Testis (tissue), 3 donors: ENCODE measurements around the gene PDIK1L. TPM values are rescaled to one million over a fixed set of nuclear protein-coding genes. Genes with fewer than 3 reads are reported as not detected.

Source experiments
- DNase-seq: peaks from one replicate; pipeline ENCODE4 v3.0.0-alpha.2; 2019
- H3K27ac ChIP-seq, 2 donors: fragments of 200-600 bp; sonication (generic); one replicate each; pipeline ENCODE4 v1.5.1; 2019
- H3K27me3 ChIP-seq: fragments of 200-600 bp; sonication (generic); one replicate; pipeline ENCODE4 v1.5.1; 2019
- H3K36me3 ChIP-seq: fragments of 200-600 bp; sonication (generic); one replicate; pipeline ENCODE4 v1.5.1; 2017; ENCODE audit warnings: low read depth; ENCODE audit errors: missing control alignments
- H3K4me1 ChIP-seq: fragments of 200-600 bp; sonication (generic); one replicate; pipeline ENCODE4 v1.5.1; 2019
- H3K4me3 ChIP-seq, 2 donors: fragments of 200-600 bp; sonication (generic); one replicate each; pipeline ENCODE4 v1.5.1; 2017 to 2019
- H3K9me3 ChIP-seq: fragments of 200-600 bp; sonication (generic); one replicate; pipeline ENCODE4 v1.5.1; 2017
- CTCF ChIP-seq, 3 experiments: fragments of 450-650 bp in 2 of 3; fragments of 200-600 bp in 1 of 3; sonication (generic) in 1 of 3; IDR thresholded peaks; one replicate each; pipeline ENCODE4 v1.5.1; 2016 to 2019; ENCODE audit warnings: antibody characterized with exemption in 3 of 3, mild to moderate bottlenecking in 2 of 3, moderate library complexity in 1 of 3
- POLR2A ChIP-seq: fragments of 450-650 bp; IDR thresholded peaks from one replicate; pipeline ENCODE4 v1.6.1; 2017; ENCODE audit warnings: antibody characterized with exemption, mild to moderate bottlenecking, moderate library complexity
- WGBS, 2 donors: methylation state at CpG; one replicate each; pipeline ENCODE4 v1.1.5; 2018; 5-methylcytosine and 5-hydroxymethylcytosine counted together
- intact Hi-C: fragments of 100-400 bp; cut with DNase I; formaldehyde crosslinking; loops from one replicate; pipeline ENCODE4 v1.15.1; 2023; ENCODE audit warnings: low total_unique reads
- polyA plus RNA-seq: library from polyadenylated mRNA; stranded (reverse); fragments of 350-450 nt; fragmentation: Illumina TruSeq; extraction: RNeasy Lipid Tissue Mini Kit (QIAGEN cat#74804); gene quantifications from one replicate; pipeline ENCODE4 v1.2.3, GENCODE V29; 2014; ENCODE audit warnings: low read depth, low replicate concordance; ENCODE audit not compliant: insufficient read depth
- total RNA-seq, 2 donors: library from RNA; depleted of rRNA; stranded (reverse); fragments of >200 nt; gene quantifications; one replicate each; pipeline ENCODE4 v1.2.3, GENCODE V29; 2016

The PDIK1L gene
- total and polyA plus RNA-seq, 3 donors from 2014 or later: 7.0 to 11.7 (median 9.9) TPM

GRCh38 chr1:26075421-26076144, 36.0 kb upstream of the PDIK1L start:
- no peak for DNase-seq
- 90 to 95% methylated on average over 3 of the region's 3 CpGs for WGBS, 2 donors
- H3K27me3 ChIP-seq: no peaks in the 10 kb centered on the region
- TF ChIP-seq POLR2A: no peak
- TF ChIP-seq CTCF (IDR thresholded peaks at IDR 0.05): no peak
- no peak overlapping the region for H3K27ac ChIP-seq
- intact Hi-C loops: no loop called here
- H3K36me3 ChIP-seq: no peaks in the 10 kb centered on the region
- H3K9me3 ChIP-seq: no peaks in the 10 kb centered on the region
- no peak overlapping the region for H3K4me3 ChIP-seq
- H3K4me1 ChIP-seq: no peaks in the 10 kb centered on the region

GRCh38 chr1:26077524-26077923, 34.1 kb upstream of the PDIK1L start:
- H3K27me3 ChIP-seq: no peaks in the 10 kb centered on the region
- WGBS, 2 donors: 94 to 96% methylated on average over 1 of the region's 1 CpG
- H3K4me1 ChIP-seq: no peaks in the 10 kb centered on the region
- intact Hi-C loops: no loop called here
- DNase-seq: no peak
- H3K4me3 ChIP-seq: no peak overlapping the region
- no peak for TF ChIP-seq CTCF (IDR thresholded peaks at IDR 0.05)
- TF ChIP-seq POLR2A: no peak
- H3K27ac ChIP-seq: no peak overlapping the region
- no peaks in the 10 kb centered on the region for H3K9me3 ChIP-seq
- no peaks in the 10 kb centered on the region for H3K36me3 ChIP-seq

- Histone ChIP-seq H3K27me3 (no peaks in the 10 kb centered on the region), H3K27ac (no peak overlapping the region), H3K4me3 (no peak overlapping the region), H3K9me3 (no peaks in the 10 kb centered on the region), H3K4me1 (no peaks in the 10 kb centered on the region), H3K36me3 (no peaks in the 10 kb centered on the region)
- no peak for TF ChIP-seq CTCF (IDR thresholded peaks at IDR 0.05)
- no peak for TF ChIP-seq POLR2A
- WGBS, 2 donors: 48 to 62% methylated on average over 8 of the region's 8 CpGs
- no peak for DNase-seq
- intact Hi-C loops: no loop called here
Observed at GRCh38 chr1:26078286-26079177, 33.1 kb upstream of the PDIK1L start.

GRCh38 chr1:26079178-26079563, 32.5 kb upstream of the PDIK1L start:
- H3K36me3 ChIP-seq: no peaks in the 10 kb centered on the region
- DNase-seq: no peak
- intact Hi-C loops: no loop called here
- H3K27me3 ChIP-seq: no peaks in the 10 kb centered on the region
- H3K4me1 ChIP-seq: no peaks in the 10 kb centered on the region
- WGBS, 2 donors: 73 to 74% methylated on average over 7 of the region's 7 CpGs
- H3K27ac ChIP-seq: no peak overlapping the region
- no peak overlapping the region for H3K4me3 ChIP-seq
- TF ChIP-seq CTCF (IDR thresholded peaks at IDR 0.05) (no peak), POLR2A (no peak)
- no peaks in the 10 kb centered on the region for H3K9me3 ChIP-seq
